Measurements from ENCODE around the gene PODNL1.
A peak's percentile ranks its signal among the peaks of the same experiment; 100 is the strongest.

Gene PODNL1

DNA sequence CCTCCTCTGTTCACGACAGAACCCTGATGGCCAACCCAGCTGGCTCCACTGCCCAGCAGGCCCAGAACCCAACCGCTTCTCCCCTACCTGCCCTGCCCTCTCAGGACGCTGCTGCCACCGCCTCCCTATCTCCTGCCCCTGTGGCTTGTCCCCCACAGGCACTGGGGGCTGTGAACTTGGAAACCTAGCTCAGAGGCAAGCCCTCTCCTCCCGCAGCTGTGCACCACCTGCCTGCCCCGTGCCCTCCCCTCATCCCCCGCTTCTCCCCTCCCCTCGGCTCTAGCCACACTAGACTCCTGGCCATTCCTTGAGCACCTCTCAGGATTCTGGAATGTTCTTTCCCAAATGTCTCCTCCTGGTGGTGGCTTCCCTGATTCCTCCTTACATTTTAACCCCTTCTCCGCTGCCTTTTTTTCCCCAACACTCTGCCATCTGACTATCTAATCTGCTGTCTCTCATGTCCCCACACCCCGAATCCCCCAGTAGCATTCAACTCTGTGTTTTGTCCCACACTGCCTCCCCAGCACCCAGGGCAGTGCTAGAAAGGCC, 54.6 kb downstream of the PODNL1 start:
- peaks cover 20 to 22% of the 10 kb centered on the region in 2 experiments for H3K4me1 ChIP-seq (ENCODE audit: control insufficient read depth in 1 of 2, insufficient read depth in 2 of 2, low read length in 2 of 2)
- no peaks in the 10 kb centered on the region for H3K36me3 ChIP-seq (ENCODE audit: control insufficient read depth in 1 of 2, insufficient read depth in 2 of 2, low read length in 2 of 2)
- no peak overlapping the region for H3K23ac ChIP-seq (ENCODE audit: low read length)
- WGBS (ENCODE audit: extremely low coverage, insufficient coverage, insufficient read length), result no CpG with 5 or more reads among the region's 10 CpGs
- H4K12ac ChIP-seq (ENCODE audit: low read depth, low read length), result no peak overlapping the region
- no peaks in the 10 kb centered on the region for H3K79me2 ChIP-seq (ENCODE audit: control insufficient read depth, insufficient read depth, low read length, poor library complexity)
- peak overlapping the region; percentile 11 for H4K91ac ChIP-seq (ENCODE audit: low read depth, low read length)
- no peak overlapping the region for H4K8ac ChIP-seq (ENCODE audit: low read depth, low read length)
- H3K4me2 ChIP-seq (ENCODE audit: low read length), result no peak overlapping the region
- H3K79me1 ChIP-seq (ENCODE audit: low read length), result peaks cover 12% of the 10 kb centered on the region
- H3K4me3 ChIP-seq (ENCODE audit: low read depth, low read length), result no peak overlapping the region
- no peak overlapping the region for H3K18ac ChIP-seq (ENCODE audit: low read length)
- no peak overlapping the region for H2BK120ac ChIP-seq (ENCODE audit: insufficient read depth, low read length, poor library complexity)
- peak overlapping the region; percentile 75 for H2AK5ac ChIP-seq (ENCODE audit: low read length)
- peak in 1 of 2 donors; percentile 17 for DNase-seq
- no peak overlapping the region for H3K27ac ChIP-seq (ENCODE audit: low read depth, low read length)
- no peak overlapping the region for H3K4ac ChIP-seq (ENCODE audit: low read depth, low read length)
- H2AFZ ChIP-seq (ENCODE audit: insufficient read depth, low read length, poor library complexity), result no peak overlapping the region
- no peaks in the 10 kb centered on the region for H3K9me3 ChIP-seq (ENCODE audit: insufficient read depth, low read depth, low read length)
- peak overlapping the region; percentile 15 for H2BK12ac ChIP-seq (ENCODE audit: low read length)
- no peaks in the 10 kb centered on the region for H3K27me3 ChIP-seq (ENCODE audit: insufficient read depth, low read length)
- H3K14ac ChIP-seq (ENCODE audit: low read length), result no peak overlapping the region
- no peak overlapping the region for H2BK5ac ChIP-seq (ENCODE audit: low read depth, low read length, poor library complexity)
- H3K9ac ChIP-seq (ENCODE audit: low read length), result no peak overlapping the region

DNA sequence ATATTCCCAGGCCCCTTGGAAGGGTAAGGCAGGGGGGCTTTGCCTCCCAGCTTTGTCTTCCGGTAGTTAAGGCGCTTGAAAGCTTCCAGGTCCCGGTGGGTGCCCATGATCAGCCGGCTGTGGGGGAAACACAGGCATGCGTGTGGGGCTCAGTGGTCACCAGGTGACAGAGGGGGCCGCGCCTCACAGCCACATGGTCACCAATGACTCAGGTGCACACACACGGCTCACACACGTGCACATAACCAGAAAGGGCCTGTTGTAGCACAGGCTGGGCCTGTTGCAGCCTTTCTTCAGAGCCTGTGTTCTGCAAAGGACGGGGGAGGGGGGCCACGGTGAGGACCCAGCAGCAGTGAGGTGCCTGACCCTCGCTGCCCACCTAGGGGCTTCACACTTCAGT, 55.4 kb downstream of the PODNL1 start:
- H2BK5ac ChIP-seq (ENCODE audit: low read depth, low read length, poor library complexity), result no peak overlapping the region
- H2BK12ac ChIP-seq (ENCODE audit: low read length), result peak overlapping the region; percentile 15
- no peak overlapping the region for H3K27ac ChIP-seq (ENCODE audit: low read depth, low read length)
- H2AK5ac ChIP-seq (ENCODE audit: low read length), result peak overlapping the region; percentile 51
- no peak for DNase-seq
- no peaks in the 10 kb centered on the region for H3K9me3 ChIP-seq (ENCODE audit: insufficient read depth, low read depth, low read length)
- H3K23ac ChIP-seq (ENCODE audit: low read length), result no peak overlapping the region
- WGBS (ENCODE audit: extremely low coverage, insufficient coverage, insufficient read length), result no CpG with 5 or more reads among the region's 12 CpGs
- no peak overlapping the region for H3K14ac ChIP-seq (ENCODE audit: low read length)
- H3K9ac ChIP-seq (ENCODE audit: low read length), result no peak overlapping the region
- no peaks in the 10 kb centered on the region for H3K36me3 ChIP-seq (ENCODE audit: control insufficient read depth in 1 of 2, insufficient read depth in 2 of 2, low read length in 2 of 2)
- no peak overlapping the region for H2BK120ac ChIP-seq (ENCODE audit: insufficient read depth, low read length, poor library complexity)
- no peaks in the 10 kb centered on the region for H3K79me2 ChIP-seq (ENCODE audit: control insufficient read depth, insufficient read depth, low read length, poor library complexity)
- no peak overlapping the region for H3K4ac ChIP-seq (ENCODE audit: low read depth, low read length)
- H3K79me1 ChIP-seq (ENCODE audit: low read length), result peaks cover 12% of the 10 kb centered on the region
- no peak overlapping the region for H3K4me3 ChIP-seq (ENCODE audit: low read depth, low read length)
- H3K27me3 ChIP-seq (ENCODE audit: insufficient read depth, low read length), result no peaks in the 10 kb centered on the region
- H3K18ac ChIP-seq (ENCODE audit: low read length), result no peak overlapping the region
- H3K4me1 ChIP-seq (ENCODE audit: control insufficient read depth in 1 of 2, insufficient read depth in 2 of 2, low read length in 2 of 2), result peaks cover 20 to 22% of the 10 kb centered on the region in 2 experiments
- H2AFZ ChIP-seq (ENCODE audit: insufficient read depth, low read length, poor library complexity), result no peak overlapping the region
- no peak overlapping the region for H4K91ac ChIP-seq (ENCODE audit: low read depth, low read length)
- no peak overlapping the region for H3K4me2 ChIP-seq (ENCODE audit: low read length)
- no peak overlapping the region for H4K8ac ChIP-seq (ENCODE audit: low read depth, low read length)
- H4K12ac ChIP-seq (ENCODE audit: low read depth, low read length), result no peak overlapping the region

- Histone ChIP-seq H2BK12ac (ENCODE audit: low read length) (peak overlapping the region; percentile 25), H3K9ac (ENCODE audit: low read length) (no peak overlapping the region), H2AK5ac (ENCODE audit: low read length) (peak overlapping the region; percentile 59), H2AFZ (ENCODE audit: insufficient read depth, low read length, poor library complexity) (no peak overlapping the region), H3K36me3 (ENCODE audit: control insufficient read depth in 1 of 2, insufficient read depth in 2 of 2, low read length in 2 of 2) (no peaks in the 10 kb centered on the region), H4K12ac (ENCODE audit: low read depth, low read length) (no peak overlapping the region), H4K91ac (ENCODE audit: low read depth, low read length) (no peak overlapping the region), H3K4me3 (ENCODE audit: low read depth, low read length) (no peak overlapping the region), H3K4me1 (ENCODE audit: control insufficient read depth in 1 of 2, insufficient read depth in 2 of 2, low read length in 2 of 2) (peaks cover 20 to 22% of the 10 kb centered on the region in 2 experiments), H4K8ac (ENCODE audit: low read depth, low read length) (no peak overlapping the region), H3K14ac (ENCODE audit: low read length) (no peak overlapping the region), H3K4me2 (ENCODE audit: low read length) (no peak overlapping the region), H3K4ac (ENCODE audit: low read depth, low read length) (no peak overlapping the region), H3K79me1 (ENCODE audit: low read length) (peaks cover 12% of the 10 kb centered on the region), H3K27me3 (ENCODE audit: insufficient read depth, low read length) (no peaks in the 10 kb centered on the region), H3K79me2 (ENCODE audit: control insufficient read depth, insufficient read depth, low read length, poor library complexity) (no peaks in the 10 kb centered on the region), H2BK120ac (ENCODE audit: insufficient read depth, low read length, poor library complexity) (no peak overlapping the region), H3K9me3 (ENCODE audit: insufficient read depth, low read depth, low read length) (peaks cover 2% of the 10 kb centered on the region), H2BK5ac (ENCODE audit: low read depth, low read length, poor library complexity) (no peak overlapping the region), H3K18ac (ENCODE audit: low read length) (no peak overlapping the region), H3K27ac (ENCODE audit: low read depth, low read length) (no peak overlapping the region), H3K23ac (ENCODE audit: low read length) (no peak overlapping the region)
- no CpG with 5 or more reads among the region's 5 CpGs for WGBS (ENCODE audit: extremely low coverage, insufficient coverage, insufficient read length)
- no peak for DNase-seq
Observed at GRCh38 chr19:13882419-13882795, 55.8 kb downstream of the PODNL1 start.

DNA sequence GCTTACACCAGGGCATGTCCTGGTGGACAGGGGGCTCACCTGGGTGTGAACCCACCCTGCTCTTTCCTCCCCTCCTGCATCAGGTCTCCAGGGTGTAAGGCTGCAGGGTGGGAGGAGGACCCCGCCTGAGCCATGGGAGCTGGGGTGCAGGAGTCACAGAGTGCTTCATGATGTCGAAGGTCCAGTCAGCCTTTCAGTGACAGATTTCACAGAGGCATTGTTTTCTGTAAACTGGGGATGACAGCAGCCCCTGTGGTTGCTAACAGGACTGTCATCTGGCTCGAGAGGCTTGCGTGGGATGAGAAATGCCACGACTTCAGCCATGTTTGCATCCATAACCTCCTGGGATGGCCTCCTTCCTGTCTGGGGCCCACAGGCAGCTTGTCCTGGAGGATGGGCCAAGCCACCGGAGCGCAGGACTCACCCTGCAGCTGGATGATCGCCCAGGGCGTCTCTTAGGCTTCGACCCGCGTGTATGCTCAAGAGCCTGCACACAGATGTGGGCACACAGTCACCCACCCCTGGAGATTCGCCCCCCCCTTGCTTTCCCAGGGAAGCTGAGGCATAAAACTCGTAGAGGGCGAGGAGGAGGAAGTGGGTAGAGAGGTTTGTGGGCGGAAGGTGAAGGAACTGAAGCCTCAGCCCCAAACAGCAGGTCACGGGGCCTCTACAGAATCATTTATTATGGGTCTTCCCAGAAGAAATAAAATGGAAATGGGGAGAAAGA, 56.4 kb downstream of the PODNL1 start:
- Histone ChIP-seq H4K12ac (ENCODE audit: low read depth, low read length) (peak overlapping the region; percentile 21), H2AFZ (ENCODE audit: insufficient read depth, low read length, poor library complexity) (peak overlapping the region; percentile 83), H2BK12ac (ENCODE audit: low read length) (peak overlapping the region; percentile 94), H3K4me2 (ENCODE audit: low read length) (peak overlapping the region; percentile 3), H3K18ac (ENCODE audit: low read length) (peak overlapping the region; percentile 39), H3K27ac (ENCODE audit: low read depth, low read length) (peak overlapping the region; percentile 29), H3K27me3 (ENCODE audit: insufficient read depth, low read length) (no peaks in the 10 kb centered on the region), H2BK120ac (ENCODE audit: insufficient read depth, low read length, poor library complexity) (peak overlapping the region; percentile 80), H2AK5ac (ENCODE audit: low read length) (peak overlapping the region; percentile 11), H3K79me2 (ENCODE audit: control insufficient read depth, insufficient read depth, low read length, poor library complexity) (no peaks in the 10 kb centered on the region), H3K9ac (ENCODE audit: low read length) (no peak overlapping the region), H3K9me3 (ENCODE audit: insufficient read depth, low read depth, low read length) (peaks cover 3% of the 10 kb centered on the region), H2BK5ac (ENCODE audit: low read depth, low read length, poor library complexity) (peak overlapping the region; percentile 73), H3K4me3 (ENCODE audit: low read depth, low read length) (no peak overlapping the region), H4K8ac (ENCODE audit: low read depth, low read length) (peak overlapping the region; percentile 86), H3K79me1 (ENCODE audit: low read length) (peaks cover 12% of the 10 kb centered on the region), H4K91ac (ENCODE audit: low read depth, low read length) (peak overlapping the region; percentile 75), H3K36me3 (ENCODE audit: control insufficient read depth in 1 of 2, insufficient read depth in 2 of 2, low read length in 2 of 2) (no peaks in the 10 kb centered on the region), H3K4ac (ENCODE audit: low read depth, low read length) (no peak overlapping the region), H3K23ac (ENCODE audit: low read length) (no peak overlapping the region), H3K14ac (ENCODE audit: low read length) (peak overlapping the region; percentile 92), H3K4me1 (ENCODE audit: control insufficient read depth in 1 of 2, insufficient read depth in 2 of 2, low read length in 2 of 2) (peaks cover 20 to 22% of the 10 kb centered on the region in 2 experiments)
- WGBS (ENCODE audit: extremely low coverage, insufficient coverage, insufficient read length), result no CpG with 5 or more reads among the region's 17 CpGs
- peak in 1 of 2 donors; percentile 81 for DNase-seq
